HG03064 (cell line): ENCODE measurements around the gene CHKA.

Experiments
- ATAC-seq: cut with Tn5 transposase; IDR thresholded peaks from one replicate; pipeline ENCODE4 v1.9.1; 2021; ENCODE audit warnings: low read depth; ENCODE audit not compliant: unreplicated experiment

CHKA gene

DNA sequence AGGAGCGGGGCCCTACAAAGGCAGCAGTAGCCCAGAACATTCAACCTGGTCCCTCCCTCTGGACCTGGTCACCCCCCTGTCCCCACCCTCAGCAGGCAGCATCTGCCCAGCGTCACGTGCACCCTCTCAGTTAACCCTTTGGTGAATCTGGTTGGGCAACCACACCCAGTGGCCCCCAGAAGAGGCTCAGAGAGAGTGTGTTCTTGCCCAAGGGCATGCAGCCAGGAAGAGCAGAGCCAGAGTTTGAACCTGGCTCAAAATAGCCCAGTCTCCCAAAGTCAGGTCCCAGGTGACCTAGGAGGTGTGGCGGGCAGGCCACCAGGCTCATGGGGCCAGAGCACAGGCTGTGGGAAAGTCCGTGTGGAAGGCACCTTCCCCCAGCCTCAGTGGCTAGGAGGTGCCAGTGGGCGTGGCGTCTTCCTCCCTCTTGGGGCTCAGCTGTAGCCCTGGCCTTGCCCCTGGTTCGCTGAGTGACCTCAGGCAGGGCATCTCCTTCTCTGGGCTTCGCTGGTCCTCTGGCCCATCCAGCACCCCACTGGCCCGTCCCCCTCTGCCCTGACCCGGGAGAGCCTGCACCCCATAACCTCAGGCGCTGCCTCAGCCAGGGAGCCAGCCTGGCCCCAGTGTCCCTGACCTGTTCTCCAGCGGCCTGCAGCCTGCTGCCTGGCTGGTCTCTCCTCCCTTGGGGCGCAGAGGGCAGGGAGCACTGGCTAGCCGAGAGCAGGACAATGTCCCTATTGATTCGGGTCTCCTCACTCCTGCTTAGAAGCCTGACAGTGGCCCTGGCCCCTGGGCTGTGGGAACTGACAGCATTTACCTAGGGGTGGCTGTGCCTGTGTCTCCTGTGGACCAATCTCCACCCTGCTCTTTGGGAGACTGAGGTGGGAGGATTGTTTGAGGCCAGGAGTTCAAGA lies 104.0 kb downstream of the CHKA start:
- no peak for ATAC-seq

- no peak for ATAC-seq
These were observed 104.9 kb downstream of the CHKA start for GRCh38 chr11:68016161-68016903.

- ATAC-seq: no peak
These were observed 105.7 kb downstream of the CHKA start for GRCh38 chr11:68015467-68015866.

DNA sequence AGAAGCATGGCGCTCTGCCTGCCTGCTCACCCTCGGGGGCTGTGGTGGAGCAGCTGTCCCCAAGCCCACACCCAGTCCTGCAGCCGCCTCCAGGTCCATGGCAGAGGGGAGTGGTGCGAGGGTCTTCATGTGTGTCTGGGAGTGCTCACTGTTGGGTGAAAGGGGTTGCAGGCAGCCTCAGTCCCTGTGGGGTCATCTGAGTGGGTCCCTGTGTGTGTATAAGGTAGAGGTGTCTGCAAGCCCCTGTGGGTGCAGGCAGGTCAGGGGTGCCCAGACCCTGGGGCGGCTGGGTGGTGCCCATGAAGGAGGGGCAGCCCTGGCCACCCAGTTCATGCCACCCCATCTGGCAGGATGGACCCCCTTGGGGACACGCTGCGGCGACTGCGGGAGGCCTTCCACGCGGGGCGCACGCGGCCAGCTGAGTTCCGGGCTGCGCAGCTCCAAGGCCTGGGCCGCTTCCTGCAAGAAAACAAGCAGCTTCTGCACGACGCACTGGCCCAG lies 106.2 kb downstream of the CHKA start:
- ATAC-seq: no peak

DNA sequence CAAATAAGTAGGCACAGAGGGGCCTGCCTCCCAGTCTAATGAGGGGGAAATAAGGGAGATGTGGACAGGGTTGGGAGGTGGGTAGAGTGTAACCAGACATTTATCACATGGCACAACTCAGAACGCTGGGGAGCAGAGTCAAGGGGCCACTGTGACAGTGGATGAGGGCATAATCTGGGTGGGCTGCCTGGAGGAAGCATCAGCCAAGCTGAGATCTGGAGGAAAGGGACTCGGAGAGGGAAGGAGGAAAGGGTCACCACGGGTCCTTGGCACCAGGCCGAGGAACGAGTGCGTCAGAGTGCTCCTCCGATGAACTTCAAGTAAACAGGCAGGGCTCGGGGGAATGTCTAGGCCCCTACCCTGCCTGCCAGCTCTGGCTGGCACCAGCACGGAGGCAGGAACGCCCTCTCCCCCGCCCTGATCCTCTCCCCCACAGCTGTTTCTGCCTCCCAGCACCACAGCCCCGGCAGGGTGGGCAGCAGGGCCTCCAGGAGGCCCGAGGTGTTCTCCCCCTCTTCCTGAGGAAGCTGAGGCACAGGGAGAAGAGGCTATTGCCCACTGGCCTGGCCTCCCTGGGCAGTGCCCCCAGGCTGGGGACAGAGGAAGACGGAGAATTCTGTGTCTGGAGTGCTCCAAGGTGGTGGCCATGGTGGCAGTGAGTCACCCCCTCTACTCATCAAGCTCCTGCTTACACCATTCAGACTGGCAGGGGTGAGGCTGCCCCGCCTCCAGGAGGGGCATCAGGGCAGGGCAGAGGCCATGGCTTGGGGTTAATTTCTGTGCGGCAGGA lies 106.8 kb downstream of the CHKA start:
- ATAC-seq: no peak

DNA sequence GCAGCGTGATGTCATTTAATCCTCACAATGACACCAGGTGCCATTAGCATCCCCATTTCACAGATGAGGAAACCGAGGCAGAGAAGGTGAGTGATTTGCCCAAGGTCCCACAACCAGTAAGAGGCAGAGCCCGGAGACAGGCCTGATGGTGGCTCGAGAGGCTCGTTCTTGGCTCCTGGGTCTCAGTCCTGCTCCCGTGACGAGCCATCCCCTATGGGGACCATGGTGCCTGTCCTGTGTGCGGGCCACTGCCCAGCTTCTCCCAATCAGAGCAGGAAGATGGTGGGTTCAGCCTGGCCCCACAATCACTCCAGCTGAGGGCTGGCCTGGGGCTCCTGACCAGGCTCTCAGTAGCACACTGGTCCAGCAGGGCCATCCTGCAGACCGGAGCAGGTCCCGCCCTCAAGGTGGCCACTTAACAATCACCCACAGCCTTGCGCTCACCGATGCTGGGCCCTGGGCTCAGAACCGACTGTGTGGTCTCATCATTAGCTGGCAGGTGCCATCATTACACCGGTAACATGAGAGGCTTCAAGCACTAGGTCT lies 107.5 kb downstream of the CHKA start:
- ATAC-seq: no peak

DNA sequence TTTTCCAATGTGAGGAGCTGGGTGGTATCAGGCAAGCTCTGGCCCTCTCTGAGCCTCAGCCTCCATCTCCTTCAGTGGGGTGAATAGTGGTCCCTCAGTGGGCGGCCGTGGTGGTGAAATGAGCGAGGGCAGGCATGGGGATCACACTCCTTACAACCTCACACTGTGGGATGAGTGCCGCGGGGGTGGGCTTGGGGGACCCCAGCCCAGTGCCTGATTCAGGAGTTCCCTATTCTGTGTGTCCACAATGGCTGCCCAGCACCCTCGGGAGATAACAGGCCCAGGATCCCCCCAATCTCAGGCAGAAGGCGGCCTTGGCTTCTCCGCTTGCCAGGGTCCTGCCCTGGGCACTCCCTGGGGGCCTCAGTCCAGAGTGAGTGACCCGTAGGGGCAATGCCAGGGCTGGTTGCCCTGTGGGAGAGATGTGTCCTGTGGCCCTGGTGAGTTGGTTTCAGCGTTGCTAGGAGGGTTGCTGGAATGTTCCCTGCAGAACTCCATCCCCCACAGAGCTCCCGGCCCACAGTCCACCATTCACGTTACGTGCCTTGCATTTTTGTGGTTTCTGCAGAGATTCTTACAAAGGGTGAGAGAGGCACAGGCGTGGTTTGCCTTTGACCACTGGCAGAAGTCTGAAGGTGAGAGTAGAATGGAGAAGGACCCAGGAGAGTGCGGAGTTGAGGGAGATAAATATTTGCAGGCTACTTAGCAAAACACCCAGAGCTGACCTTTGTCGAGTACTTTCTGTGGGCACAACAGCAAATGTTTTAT lies 108.2 kb downstream of the CHKA start:
- no peak for ATAC-seq

DNA sequence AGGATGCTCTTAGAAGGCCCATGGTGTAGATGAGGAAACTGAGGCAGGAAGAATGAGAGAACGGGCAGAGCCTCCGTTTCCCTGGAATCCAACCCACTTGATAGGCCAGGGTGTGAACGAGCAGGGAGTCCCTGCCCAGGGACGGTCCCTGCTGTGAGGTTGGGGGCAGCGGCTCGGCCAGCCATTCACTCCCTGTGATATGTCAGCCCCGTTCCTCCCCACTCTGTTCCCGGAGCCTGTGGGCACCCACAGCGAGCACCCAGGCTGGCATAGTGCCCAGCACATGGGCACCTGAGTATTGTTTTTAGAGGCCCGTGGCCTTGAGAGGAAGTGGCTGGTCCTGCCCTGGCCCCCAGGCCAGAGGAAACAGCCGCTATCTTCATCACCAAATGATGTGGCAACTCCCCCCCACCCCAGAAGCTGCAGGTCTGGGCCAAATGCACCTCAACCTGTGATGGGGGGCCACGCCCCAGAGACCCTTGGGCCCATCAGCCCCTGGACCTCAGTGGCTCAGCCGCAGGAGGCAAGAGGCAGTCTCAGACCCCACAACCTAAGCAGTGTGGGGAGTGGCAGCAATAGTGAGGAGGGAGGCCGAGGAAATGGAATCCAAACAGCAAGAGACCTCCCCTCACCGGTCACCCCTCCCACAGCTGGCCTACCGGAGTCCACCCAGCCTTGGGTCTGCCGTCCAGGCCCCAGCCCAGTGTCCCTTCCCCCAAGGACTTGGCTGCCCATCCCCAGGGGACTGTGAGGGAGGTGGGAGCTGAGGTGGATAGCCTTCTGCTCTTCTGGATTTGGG lies 108.9 kb downstream of the CHKA start:
- ATAC-seq: no peak

GRCh38 chr11:68011051-68011943 lies 109.9 kb downstream of the CHKA start:
- ATAC-seq: no peak

DNA sequence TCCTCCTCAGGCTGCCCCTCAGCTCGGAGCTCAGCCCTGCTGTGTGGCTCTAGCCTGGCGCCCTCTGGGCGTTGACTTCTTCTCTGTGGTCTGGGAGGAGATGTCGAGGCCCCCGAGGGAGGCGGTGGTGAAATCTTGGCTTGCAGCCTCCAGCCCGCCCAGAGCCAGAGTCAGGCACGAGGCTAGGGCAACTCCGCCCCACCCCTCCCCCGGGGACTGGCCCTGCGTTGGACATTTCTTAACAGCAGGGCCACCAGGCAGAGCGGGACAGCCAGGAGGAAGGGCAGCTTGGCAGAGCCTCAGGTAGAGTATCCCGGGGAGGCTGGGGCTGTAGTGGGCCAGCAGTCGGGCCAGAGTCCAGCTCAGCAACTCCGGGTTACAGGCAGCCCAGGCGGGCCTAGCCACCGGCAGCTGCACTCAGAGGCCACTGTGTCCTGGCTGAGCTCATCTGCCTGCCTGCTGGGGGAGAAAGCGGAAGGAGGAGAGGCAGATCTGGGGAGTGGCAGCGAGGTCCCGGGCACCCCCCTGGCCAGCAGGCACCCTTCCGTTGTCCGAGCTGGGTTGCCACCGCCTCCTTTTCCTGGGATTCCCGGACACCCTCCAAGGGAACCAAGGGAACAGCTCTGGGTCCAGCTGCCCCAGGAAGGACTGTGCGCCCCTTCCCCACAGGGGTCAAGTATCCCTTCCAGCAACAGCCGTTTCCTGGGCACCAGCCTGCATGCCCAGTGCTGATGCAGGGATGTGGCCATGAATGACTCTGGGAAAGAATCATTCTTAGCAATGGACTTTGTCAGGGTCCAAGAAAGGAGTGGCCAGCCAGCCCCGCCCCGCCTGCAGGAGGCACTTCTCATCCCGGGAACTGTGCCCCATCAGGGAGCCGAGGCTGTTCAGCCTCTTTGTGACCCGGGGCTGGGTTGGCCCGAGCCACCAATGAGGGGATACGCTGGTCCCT lies 110.8 kb downstream of the CHKA start, which contains the start of gene ALDH3B1:
Gene ALDH3B1, plus strand, starts transcription at position 238 of the 952 bp plus-strand sequence. CDS start 4,971 bp downstream, outside the sequence.
- ATAC-seq: no peak

- no peak for ATAC-seq
These were observed 111.6 kb downstream of the CHKA start for GRCh38 chr11:68009391-68010089.

- ATAC-seq: no peak
These were observed 112.5 kb downstream of the CHKA start for GRCh38 chr11:68008381-68009337.

DNA sequence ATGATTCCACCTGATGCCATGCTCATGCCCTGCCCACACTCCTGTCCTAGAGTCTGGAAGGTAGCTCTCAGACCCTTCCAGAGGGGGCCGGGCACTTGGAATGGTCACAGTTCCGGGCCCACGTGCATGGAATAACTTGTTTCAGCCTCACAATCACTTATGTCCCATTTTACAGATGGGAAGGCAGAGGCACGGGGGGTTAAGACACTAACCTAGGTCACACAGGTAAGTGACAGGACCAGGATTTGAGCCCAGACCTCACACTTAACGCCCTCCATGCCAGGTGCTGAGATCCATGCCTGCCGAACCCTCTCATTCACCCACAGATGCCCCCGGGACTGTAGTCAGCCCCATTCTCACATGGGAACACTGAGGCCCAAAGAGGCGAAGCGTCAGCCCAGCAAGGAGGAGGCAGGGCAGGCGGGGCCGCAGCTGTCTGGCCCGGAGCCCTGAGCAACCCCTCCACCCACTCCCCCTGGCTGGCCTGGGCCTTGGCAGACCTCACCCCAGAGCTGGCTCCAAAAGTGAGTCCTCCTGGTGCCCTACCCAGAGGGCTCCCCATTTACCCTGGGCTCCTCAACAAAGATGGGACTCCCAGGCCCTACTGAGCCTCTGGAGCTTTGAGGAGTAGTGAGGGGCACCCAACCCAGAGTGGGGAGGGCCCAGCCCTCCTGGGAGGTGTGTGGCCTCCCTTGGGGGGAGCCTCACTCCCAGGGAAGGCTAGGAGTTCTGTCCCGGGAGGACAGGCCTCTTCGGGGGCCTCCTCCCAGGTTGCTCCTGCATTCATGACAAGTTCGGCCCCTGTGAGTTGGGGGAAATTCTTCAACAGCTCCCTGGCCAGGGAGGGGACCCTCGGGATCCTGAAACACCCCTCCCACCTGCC lies 113.4 kb downstream of the CHKA start:
- ATAC-seq: no peak

DNA sequence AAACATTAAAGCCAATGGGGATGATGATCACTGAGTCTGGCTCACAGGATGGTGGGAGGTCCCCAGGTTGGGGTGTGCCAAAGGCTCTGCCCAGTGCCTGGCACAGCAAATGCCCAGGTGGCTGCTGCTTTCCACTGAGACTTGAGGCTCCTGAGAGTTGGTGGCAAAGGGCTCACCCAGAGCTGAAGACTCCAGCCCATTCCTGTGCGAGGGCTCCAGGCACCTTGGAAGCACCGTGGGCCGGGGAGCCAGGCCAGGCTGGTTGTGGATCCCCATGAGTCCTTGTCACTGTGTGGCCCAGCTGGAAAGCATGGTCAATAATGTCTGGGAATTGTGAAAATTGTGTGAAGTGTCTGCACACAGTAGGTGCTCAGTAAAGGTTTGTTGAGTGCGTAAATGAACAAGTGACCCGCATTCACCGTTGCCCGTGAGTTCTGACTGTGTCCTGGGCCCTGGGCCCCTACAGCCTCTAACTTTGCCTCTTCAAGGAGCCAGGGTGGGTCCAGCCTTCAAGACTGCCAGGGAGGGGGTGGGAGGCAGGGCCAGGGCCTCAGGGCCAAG lies 114.5 kb downstream of the CHKA start:
- ATAC-seq: no peak
